ENCODE results near the gene NAA50.

- TF ChIP-seq CTCF (IDR thresholded peaks at IDR 0.05; ENCODE audit: low read depth, low read length) (no peak), POLR2A (IDR thresholded peaks at IDR 0.05; ENCODE audit: extremely low read depth, insufficient read length) (no peak), MAX (IDR thresholded peaks at IDR 0.05; ENCODE audit: low read depth, low read length) (no peak)
These were observed 33.9 kb downstream of the NAA50 start for GRCh38 chr3:113712129-113712528.

Measured in NB4 (cell line).